Heart left ventricle (tissue), 16 donors: ENCODE measurements around the gene FAM227B. TPM values are rescaled to one million over a fixed set of nuclear protein-coding genes. Genes with fewer than 3 reads are reported as not detected.
"Not testable (repeated sequence)": the region's sequence is repeated elsewhere in the genome, so short reads cannot be mapped to it uniquely, and the experiment has no call there.

ENCODE experiments used
- ATAC-seq, 4 donors: fragments of 200-7000 bp; cut with Tn5 transposase; one replicate each; pipeline ENCODE4 v1.9.1; 2020 to 2022; ENCODE audit warnings: moderate library complexity in 4 of 4, mild to moderate bottlenecking in 3 of 4, moderate number of reproducible peaks in 1 of 4
- DNase-seq, 5 donors: peaks; one replicate each; pipeline ENCODE4 v3.0.0-alpha.2; 2020
- H3K27ac ChIP-seq, 12 donors: fragments of 200-600 bp; sonication (generic) in 4 of 12; one replicate each; pipeline versions ENCODE4 v1.5.0 to v1.8.0; 2016 to 2022; ENCODE audit warnings: mild to moderate bottlenecking in 2 of 12
- H3K27me3 ChIP-seq, 9 donors: fragments of 200-600 bp; sonication (generic) in 2 of 9; one replicate each; pipeline versions ENCODE4 v1.5.1 to v1.8.0; 2016 to 2022; ENCODE audit warnings: mild to moderate bottlenecking in 3 of 9
- H3K36me3 ChIP-seq, 9 donors: fragments of 200-600 bp; sonication (generic) in 2 of 9; one replicate each; pipeline versions ENCODE4 v1.5.0 to v1.8.0; 2018 to 2022; ENCODE audit warnings: mild to moderate bottlenecking in 2 of 9
- H3K4me1 ChIP-seq, 12 donors: fragments of 200-600 bp; sonication (generic) in 4 of 12; one replicate each; pipeline versions ENCODE4 v1.5.0 to v1.8.0; 2016 to 2022; ENCODE audit warnings: mild to moderate bottlenecking in 3 of 12
- H3K4me3 ChIP-seq, 12 donors: fragments of 200-600 bp; sonication (generic) in 4 of 12; one replicate each; pipeline versions ENCODE4 v1.5.0 to v1.8.0; 2017 to 2022; ENCODE audit warnings: mild to moderate bottlenecking in 9 of 12, moderate library complexity in 4 of 12
- H3K9me3 ChIP-seq, 12 donors: fragments of 200-600 bp; sonication (generic) in 4 of 12; one replicate each; pipeline versions ENCODE4 v1.5.0 to v1.8.0; 2016 to 2022; ENCODE audit warnings: mild to moderate bottlenecking in 1 of 12
- CTCF ChIP-seq, 12 donors: fragments of 200-600 bp; sonication (generic) in 4 of 12; IDR thresholded peaks; one replicate each; pipeline versions ENCODE4 v1.5.0 to v1.8.0; 2018 to 2022; ENCODE audit warnings: antibody characterized with exemption in 12 of 12, mild to moderate bottlenecking in 5 of 12
- POLR2A ChIP-seq, 2 donors: fragments of 450-650 bp; IDR thresholded peaks; one replicate each; pipeline ENCODE4 v1.6.1; 2017; ENCODE audit warnings: antibody characterized with exemption in 2 of 2, mild to moderate bottlenecking in 2 of 2, moderate library complexity in 2 of 2
- WGBS, 4 donors: extraction: QIAGEN DNeasy Blood & Tissue Kit in 2 of 4; methylation state at CpG; one replicate each; pipeline versions ENCODE4 v1.1.5 to v1.1.7; 2013 to 2018; 5-methylcytosine and 5-hydroxymethylcytosine counted together
- intact Hi-C, 10 donors: fragments of 100-400 bp; cut with DNase I; formaldehyde crosslinking; loops; one replicate each; pipeline versions ENCODE4 v1.11.1 to v1.14.2; 2022
- polyA plus RNA-seq, 2 donors: library from polyadenylated mRNA; stranded (reverse); fragments of 200-250 nt; gene quantifications; one replicate each; pipeline ENCODE4 v1.2.3, GENCODE V29; 2013
- total RNA-seq, 9 donors: library from RNA; depleted of rRNA in 2 of 9; stranded (reverse); fragments of >200 nt in 2 of 9; fragmentation: NEBNext Ultra II Directional in 3 of 9; extraction: Animal tissue kit (Norgen Biotek cat#: 25700) in 3 of 9; gene quantifications; one replicate each; pipeline versions ENCODE4 v1.1.0 to v1.2.4, GENCODE V29; 2016 to 2023
- donor health status: ischemic (EF 13 %, LVEDD 7.1; RV severe dilation, severe dysfunction).
- donor health status: healthy with polysubstance abuse.
- donor health status: DM: no; HTN: yes; CAD: no.
- donor health status: DM: no; HTN: no; CAD: no.
- donor health status: ischemic (EF 25% LVEDD 6.9; RV normal size, moderate dysfunction).
- donor health status: ischemic (EF 25% LVEDD 5.7; RV mildly dilated, moderate dysfunction).
- donor health status: healthy.
- donor health status: DM: yes; HTN: yes; CAD: no.
- donor health status: ischemic (EF 35%, LVEDD 5.7; RV mildly dilated, moderate dysfunction).
- donor health status: nonischemic (EF 11% LVEDD 7.7; RV severe dilation, severe dysfunction).
- donor health status: DM: yes; HTN: yes; CAD: no.
- donor health status: PGD.
- donor health status: ischemic (EF 29% LVEDD 5.4; RV normal size, mild dysfunction).
- donor health status: nonischemic (EF 23%, LVEDD 6.1; RV moderate dilation, normal function).

The FAM227B gene
- total and polyA plus RNA-seq, 11 donors: 5.8 to 18.8 (median 14.3) TPM

- H3K4me3 ChIP-seq: no peak overlapping the region
- no peaks in the 10 kb centered on the region for H3K4me1 ChIP-seq
- H3K9me3 ChIP-seq: peaks cover 0 to 22% (median 0%) of the 10 kb centered on the region in 12 donors
- peak in 8 of 12 donors; percentile 10 to 42 (median 31) for TF ChIP-seq CTCF (IDR thresholded peaks at IDR 0.05)
- no peak for TF ChIP-seq POLR2A (IDR thresholded peaks at IDR 0.05)
- intact Hi-C loops: no loop called here
- no peak for DNase-seq
- no peaks in the 10 kb centered on the region for H3K36me3 ChIP-seq
- no peak for ATAC-seq
- no peaks in the 10 kb centered on the region for H3K27me3 ChIP-seq
- WGBS, 4 donors: 89 to 97% (median 96%) methylated on average over 1 of the region's 1 CpG
- no peak overlapping the region for H3K27ac ChIP-seq
Observed at GRCh38 chr15:49370782-49371181, 249.8 kb downstream of the FAM227B start.

GRCh38 chr15:49366496-49366895, 254.1 kb downstream of the FAM227B start:
- Histone ChIP-seq H3K27me3 (no peaks in the 10 kb centered on the region), H3K4me3 (no peak overlapping the region), H3K27ac (no peak overlapping the region), H3K4me1 (no peaks in the 10 kb centered on the region), H3K9me3 (peaks cover 0 to 30% (median 0%) of the 10 kb centered on the region in 12 donors), H3K36me3 (no peaks in the 10 kb centered on the region)
- TF ChIP-seq CTCF (IDR thresholded peaks at IDR 0.05): no peak
- TF ChIP-seq POLR2A (IDR thresholded peaks at IDR 0.05): no peak
- DNase-seq: no peak
- intact Hi-C loops: no loop called here
- 92 to 99% (median 96%) methylated on average over 15 to 22 of the region's 22 CpGs for WGBS, 4 donors
- no peak for ATAC-seq

GRCh38 chr15:49361370-49361769, 259.2 kb downstream of the FAM227B start:
- ATAC-seq (no peak), DNase-seq (no peak)
- TF ChIP-seq POLR2A (IDR thresholded peaks at IDR 0.05) (no peak), CTCF (IDR thresholded peaks at IDR 0.05) (no peak)
- intact Hi-C loops: no loop called here
- Histone ChIP-seq H3K9me3 (peaks cover 0 to 15% (median 0%) of the 10 kb centered on the region in 12 donors), H3K27ac (no peak overlapping the region), H3K4me3 (no peak overlapping the region), H3K36me3 (no peaks in the 10 kb centered on the region), H3K4me1 (no peaks in the 10 kb centered on the region), H3K27me3 (no peaks in the 10 kb centered on the region)
- WGBS, 4 donors: 72 to 85% (median 80%) methylated on average over 3 of the region's 3 CpGs

- intact Hi-C loops, H3K36me3 ChIP-seq, H3K4me1 ChIP-seq, H3K27me3 ChIP-seq, ATAC-seq, DNase-seq, H3K9me3 ChIP-seq, H3K27ac ChIP-seq, H3K4me3 ChIP-seq: not testable (repeated sequence)
- WGBS, 4 donors: 87 to 92% (median 89%) methylated on average over 12 to 17 of the region's 17 CpGs
Observed at GRCh38 chr15:49354439-49354838, 266.2 kb downstream of the FAM227B start.

GRCh38 chr15:49343546-49343945, 277.1 kb downstream of the FAM227B start:
- peaks cover 0 to 24% (median 5%) of the 10 kb centered on the region in 12 donors for H3K9me3 ChIP-seq
- H3K4me1 ChIP-seq: no peaks in the 10 kb centered on the region
- intact Hi-C loops: no loop called here

More at GRCh38 chr15:49343546-49343945, 277.1 kb downstream of the FAM227B start:
- Histone ChIP-seq H3K27ac (no peak overlapping the region), H3K27me3 (no peaks in the 10 kb centered on the region), H3K4me3 (no peak overlapping the region), H3K36me3 (peaks cover 0 to 11% (median 0%) of the 10 kb centered on the region in 9 donors)
- ATAC-seq: no peak
- DNase-seq: no peak
- TF ChIP-seq CTCF (IDR thresholded peaks at IDR 0.05): no peak
- TF ChIP-seq POLR2A (IDR thresholded peaks at IDR 0.05): no peak
